IMR-90 (cell line): ENCODE results near the gene LAMB2. TPM values are rescaled to one million over a fixed set of nuclear protein-coding genes. Genes with fewer than 3 reads are reported as not detected.

Source experiments
- ATAC-seq: fragments of 200-7000 bp; cut with Tn5 transposase; 2 replicates; pipeline ENCODE4 v1.9.1; 2020; ENCODE audit warnings: low read depth, mild to moderate bottlenecking, moderate library complexity
- BruUV-seq: library from RNA; stranded (reverse); fragments of 400-500 nt; replicated peaks from 2 replicates; lab custom pipeline; 2021; lab: Mats Ljungman, UMichigan
- CTCF ChIA-PET: fragments of 300-600 bp; formaldehyde crosslinking; extraction: SDS; loops from one replicate; lab custom pipeline; 2021; ENCODE audit warnings: antibody characterized with exemption; lab: Yijun Ruan, JAX
- POLR2A ChIA-PET: fragments of 300-600 bp; sonication (Branson Sonifier 250); formaldehyde crosslinking; loops from one replicate; lab custom pipeline; 2022; ENCODE audit warnings: antibody characterized with exemption; ENCODE audit not compliant: unreplicated experiment; lab: Charles Lee
- DNase-seq: peaks from one replicate; pipeline ENCODE4 v3.0.0; 2013
- H2AFZ ChIP-seq: replicated peaks from 2 replicates; pipeline ENCODE3; 2013; ENCODE audit warnings: low read length, mild to moderate bottlenecking; ENCODE audit not compliant: poor library complexity
- H2AK5ac ChIP-seq: 2 replicates; pipeline ENCODE4 v1.6.1; 2013; ENCODE audit warnings: low read depth, low read length, inconsistent platforms
- H2AK9ac ChIP-seq: replicated peaks from 2 replicates; pipeline ENCODE3; 2013; ENCODE audit warnings: mild to moderate bottlenecking, low read depth, low read length, moderate library complexity; ENCODE audit not compliant: poor library complexity
- H2BK120ac ChIP-seq: 2 replicates; pipeline ENCODE4 v1.6.1; 2013; ENCODE audit warnings: low read depth, low read length, inconsistent platforms
- H2BK15ac ChIP-seq: 3 replicates; pipeline ENCODE4 v1.6.1; 2013; ENCODE audit warnings: low read depth, low read length, inconsistent platforms
- H2BK20ac ChIP-seq: 2 replicates; pipeline ENCODE4 v1.6.1; 2013; ENCODE audit warnings: low read depth, mild to moderate bottlenecking, inconsistent platforms, low read length, moderate library complexity
- H2BK5ac ChIP-seq: 2 replicates; pipeline ENCODE4 v1.6.1; 2013; ENCODE audit warnings: mild to moderate bottlenecking, low read depth, low read length, inconsistent platforms; ENCODE audit not compliant: poor library complexity, severe bottlenecking
- H3K14ac ChIP-seq: replicated peaks from 2 replicates; pipeline ENCODE4 v1.6.1; 2013; ENCODE audit warnings: low read depth, low read length, inconsistent platforms
- H3K18ac ChIP-seq: 2 replicates; pipeline ENCODE4 v1.6.1; 2013; ENCODE audit warnings: low read depth, low read length, control low read depth
- H3K23ac ChIP-seq: 2 replicates; pipeline ENCODE4 v1.6.1; 2013; ENCODE audit warnings: low read depth, low read length, inconsistent platforms
- H3K27ac ChIP-seq: 2 replicates; pipeline ENCODE4 v1.5.1; 2013; ENCODE audit warnings: mild to moderate bottlenecking, control low read depth, low read length; ENCODE audit not compliant: insufficient read depth
- H3K27me3 ChIP-seq: 2 replicates; pipeline ENCODE4 v1.6.1; 2013; ENCODE audit warnings: low read length; ENCODE audit not compliant: control insufficient read depth, insufficient read depth
- H3K36me3 ChIP-seq: 2 replicates; pipeline ENCODE4 v1.6.1; 2013; ENCODE audit warnings: low read length, mixed read lengths; ENCODE audit not compliant: control insufficient read depth, insufficient read depth
- H3K4ac ChIP-seq: 2 replicates; pipeline ENCODE4 v1.6.1; 2013; ENCODE audit warnings: low read depth, low read length, inconsistent platforms
- H3K4me1 ChIP-seq: 2 replicates; pipeline ENCODE4 v1.6.1; 2013; ENCODE audit warnings: low read length, mixed read lengths; ENCODE audit not compliant: control insufficient read depth, insufficient read depth
- H3K4me2 ChIP-seq: 2 replicates; pipeline ENCODE4 v1.6.1; 2013; ENCODE audit warnings: low read depth, mild to moderate bottlenecking, control low read depth, low read length, moderate library complexity
- H3K4me3 ChIP-seq: 2 replicates; pipeline ENCODE4 v1.5.1; 2013; ENCODE audit warnings: low read depth, mild to moderate bottlenecking, control low read depth, low read length, moderate library complexity; ENCODE audit not compliant: insufficient read depth
- H3K56ac ChIP-seq: 2 replicates; pipeline ENCODE4 v1.6.1; 2013; ENCODE audit warnings: low read length, inconsistent platforms; ENCODE audit not compliant: insufficient read depth; ENCODE audit errors: extremely low read depth
- H3K79me1 ChIP-seq, 2 experiments: 2 replicates each; pipeline ENCODE4 v1.6.1; 2013; ENCODE audit warnings: low read length in 2 of 2, inconsistent platforms in 1 of 2, low read depth in 1 of 2
- H3K9ac ChIP-seq: 2 replicates; pipeline ENCODE4 v1.6.1; 2013; ENCODE audit warnings: low read depth, low read length, control low read depth
- H3K9me1 ChIP-seq: 2 replicates; pipeline ENCODE4 v1.6.1; 2013; ENCODE audit warnings: low read length, inconsistent platforms; ENCODE audit not compliant: insufficient read depth
- H3K9me3 ChIP-seq: 2 replicates; pipeline ENCODE4 v1.6.1; 2013; ENCODE audit warnings: low read length; ENCODE audit not compliant: control insufficient read depth, insufficient read depth
- H4K20me1 ChIP-seq: 2 replicates; pipeline ENCODE4 v1.6.1; 2013; ENCODE audit warnings: low read length, inconsistent platforms; ENCODE audit not compliant: insufficient read depth
- H4K5ac ChIP-seq: 2 replicates; pipeline ENCODE4 v1.6.1; 2013; ENCODE audit warnings: mild to moderate bottlenecking, low read depth, low read length, control low read depth
- H4K8ac ChIP-seq, 2 experiments: 2 replicates each; pipeline ENCODE4 v1.6.1; 2013; ENCODE audit warnings: low read depth in 2 of 2, low read length in 2 of 2, control low read depth in 1 of 2, inconsistent platforms in 1 of 2
- H4K91ac ChIP-seq: 2 replicates; pipeline ENCODE4 v1.6.1; 2013; ENCODE audit warnings: low read depth, low read length, inconsistent platforms; ENCODE audit not compliant: insufficient read depth
- BHLHE40 ChIP-seq: fragments of 150-350 bp; IDR thresholded peaks from 2 replicates; pipeline ENCODE4 v1.6.1; 2016; ENCODE audit warnings: mild to moderate bottlenecking, low read depth, low read length
- CEBPB ChIP-seq: IDR thresholded peaks from 2 replicates; pipeline ENCODE4 v1.6.1; 2012; ENCODE audit warnings: low read depth, low read length, improper control_type of control experiment
- CHD1 ChIP-seq: IDR thresholded peaks from 2 replicates; pipeline ENCODE4 v1.6.1; 2012; ENCODE audit warnings: low read depth, low read length, improper control_type of control experiment
- MAFK ChIP-seq: IDR thresholded peaks from 2 replicates; pipeline ENCODE4 v1.6.1; 2012; ENCODE audit warnings: low read depth, low read length, improper control_type of control experiment
- MXI1 ChIP-seq: IDR thresholded peaks from 2 replicates; pipeline ENCODE4 v1.6.1; 2012; ENCODE audit warnings: low read depth, mild to moderate bottlenecking, low read length, moderate library complexity, borderline replicate concordance
- NFE2L2 ChIP-seq: fragments of 150-350 bp; IDR thresholded peaks from 2 replicates; pipeline ENCODE4 v1.6.1; 2016; ENCODE audit warnings: low read depth, mild to moderate bottlenecking, low read length
- POLR2A ChIP-seq: IDR thresholded peaks from 2 replicates; pipeline ENCODE4 v1.6.1; 2012; ENCODE audit warnings: mild to moderate bottlenecking, low read depth, low read length
- RAD21 ChIP-seq: IDR thresholded peaks from 2 replicates; pipeline ENCODE4 v1.6.1; 2012; ENCODE audit warnings: low read length, improper control_type of control experiment
- SMC3 ChIP-seq: fragments of 150-350 bp; IDR thresholded peaks from 2 replicates; pipeline ENCODE4 v1.6.1; 2016; ENCODE audit warnings: low read depth, mild to moderate bottlenecking, antibody characterized with exemption, low read length, moderate library complexity
- WGBS, 2 experiments: methylation state at CpG; one replicate each; pipeline versions ENCODE4 v1.1.5 to v1.1.7; 2013; ENCODE audit warnings: missing lambda C conversion rate in 2 of 2; ENCODE audit not compliant: insufficient read length in 1 of 2; ENCODE audit errors: extremely low coverage in 2 of 2; 5-methylcytosine and 5-hydroxymethylcytosine counted together
- dilution Hi-C: fragments of 300-500 bp; cut with HindIII; formaldehyde crosslinking; loops from one replicate; pipeline ENCODE4 v1.14.3; 2018; ENCODE audit warnings: low sequenced_read_pairs; ENCODE audit not compliant: unreplicated experiment
- in situ Hi-C: fragments of 300-500 bp; cut with MboI; formaldehyde crosslinking; loops from 3 replicates; pipeline ENCODE4 v1.14.3; 2019; ENCODE audit warnings: low sequenced_read_pairs, inconsistent platforms, mixed read lengths
- intact Hi-C: fragments of 100-400 bp; cut with micrococcal nuclease; formaldehyde crosslinking; loops from 2 replicates; pipeline ENCODE4 v1.10.0; 2022
- polyA plus RNA-seq, 3 experiments: library from polyadenylated mRNA; depleted of rRNA; stranded (reverse); fragments of >200 nt; gene quantifications; 2 replicates each; pipeline ENCODE4 v1.2.3, GENCODE V29; 2012; ENCODE audit warnings: low replicate concordance in 1 of 3
- total RNA-seq: library from RNA; depleted of rRNA; stranded (reverse); fragments of >200 nt; gene quantifications from 2 replicates; pipeline ENCODE4 v1.2.3, GENCODE V29; 2012
- TF ChIP-seq, protein P1 (sequence below): fragments of 150-350 bp; IDR thresholded peaks from 2 replicates; pipeline ENCODE4 v1.6.1; 2017; ENCODE audit warnings: mild to moderate bottlenecking, antibody characterized with exemption, low read length, low read depth

The LAMB2 gene
- total and polyA plus RNA-seq, 2 of the 4 experiments (the other 2 are of a cell fraction): 213 to 570 TPM

DNA sequence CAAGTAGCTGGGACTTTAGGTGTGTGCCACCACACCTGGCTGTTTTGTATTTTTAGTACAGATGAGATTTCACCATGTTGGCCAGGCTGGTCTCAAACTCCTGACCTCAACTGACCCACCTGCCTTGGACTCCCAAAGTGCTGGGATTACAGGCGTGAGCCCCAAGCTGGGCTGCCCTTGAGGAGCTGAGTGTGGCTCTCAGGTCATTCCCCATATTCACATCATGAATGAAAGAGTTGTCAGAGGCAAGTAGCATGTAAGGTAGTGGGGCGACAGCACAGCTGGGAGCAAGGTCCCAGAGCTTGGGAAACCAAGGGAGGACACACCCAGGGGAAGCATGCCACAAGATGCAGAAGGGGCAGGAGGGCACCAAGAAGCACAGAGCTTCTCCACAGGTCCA, 28.3 kb upstream of the LAMB2 start:
- Histone ChIP-seq H2AFZ (no peak overlapping the region), H3K56ac (no peak overlapping the region), H2BK120ac (no peak overlapping the region), H2BK15ac (no peak overlapping the region), H3K27ac (no peak overlapping the region), H2BK20ac (no peak overlapping the region), H3K23ac (no peak overlapping the region), H4K20me1 (peaks cover 8% of the 10 kb centered on the region; the same call in 1 of the 2 replicates), H2BK5ac (no peak overlapping the region), H3K9ac (no peak overlapping the region), H3K4me1 (peaks cover 5% of the 10 kb centered on the region), H3K27me3 (no peaks in the 10 kb centered on the region), H3K18ac (no peak overlapping the region), H3K4ac (no peak overlapping the region), H2AK5ac (no peak overlapping the region), H3K14ac (no peak overlapping the region), H3K9me3 (no peaks in the 10 kb centered on the region), H3K4me2 (no peak overlapping the region), H3K4me3 (no peak overlapping the region), H4K91ac (no peak overlapping the region), H2AK9ac (no peak overlapping the region), H3K79me1 (peaks cover 37 to 56% of the 10 kb centered on the region in 2 experiments), H4K5ac (no peak overlapping the region), H3K9me1 (peaks cover 24% of the 10 kb centered on the region), H3K36me3 (peaks cover 25% of the 10 kb centered on the region), H4K8ac (no peak overlapping the region)
- dilution Hi-C loops (no loop called here), in situ Hi-C loops (loop anchor here (25.0 kb wide), 1 partner anchor 276 kb away; the partner anchor contains the start of gene NICN1), intact Hi-C loops (no loop called here)
- WGBS, 2 experiments: 100% methylated on average over 1 of the region's 2 CpGs; no CpG with 5 or more reads in 1 of the 2 experiments
- ChIA-PET CTCF (no interaction called here), POLR2A (no interaction called here)
- DNase-seq (no peak), ATAC-seq (no peak)
- TF ChIP-seq, protein P1, sequence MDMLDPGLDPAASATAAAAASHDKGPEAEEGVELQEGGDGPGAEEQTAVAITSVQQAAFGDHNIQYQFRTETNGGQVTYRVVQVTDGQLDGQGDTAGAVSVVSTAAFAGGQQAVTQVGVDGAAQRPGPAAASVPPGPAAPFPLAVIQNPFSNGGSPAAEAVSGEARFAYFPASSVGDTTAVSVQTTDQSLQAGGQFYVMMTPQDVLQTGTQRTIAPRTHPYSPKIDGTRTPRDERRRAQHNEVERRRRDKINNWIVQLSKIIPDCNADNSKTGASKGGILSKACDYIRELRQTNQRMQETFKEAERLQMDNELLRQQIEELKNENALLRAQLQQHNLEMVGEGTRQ: no peak
- TF ChIP-seq BHLHE40: no peak
- no peak for TF ChIP-seq RAD21
- TF ChIP-seq CEBPB: no peak
- no peak for TF ChIP-seq POLR2A
- no peak for TF ChIP-seq MAFK
- TF ChIP-seq CHD1: no peak
- no peak for TF ChIP-seq SMC3
- no peak for TF ChIP-seq MXI1
- no peak for TF ChIP-seq NFE2L2
- no TSS peak for BruUV-seq
